SK-N-SH (cell line): Measurements from ENCODE around the gene KAT5.

Experiments
- CTCF ChIP-seq: fragments of 200-600 bp; sonication (generic); IDR thresholded peaks from 2 replicates; pipeline ENCODE4 v1.6.1; 2017; ENCODE audit warnings: antibody characterized with exemption, mild to moderate bottlenecking, moderate library complexity
- EP300 ChIP-seq, 2 experiments: IDR thresholded peaks; 2 replicates each; pipeline versions ENCODE4 v1.4.0 to v1.6.1; 2012; ENCODE audit warnings: borderline replicate concordance in 1 of 2, low read depth in 1 of 2, low read length in 1 of 2
- EZH2phosphoT487 ChIP-seq: fragments of 200-600 bp; sonication (generic); IDR thresholded peaks from 2 replicates; pipeline ENCODE4 v1.6.1; 2017; ENCODE audit warnings: low read depth, mixed run types, mild to moderate bottlenecking, antibody characterized with exemption, moderate library complexity, borderline replicate concordance
- FOXJ3 ChIP-seq: sonication (generic); formaldehyde crosslinking; IDR thresholded peaks from 2 replicates; pipeline ENCODE4 v1.5.1; 2020; ENCODE audit warnings: mild to moderate bottlenecking, missing genetic modification reagents
- FOXM1 ChIP-seq: IDR thresholded peaks from 2 replicates; pipeline ENCODE4 v1.4.0; 2012; ENCODE audit warnings: low read depth, mild to moderate bottlenecking
- GABPA ChIP-seq: IDR thresholded peaks from 2 replicates; pipeline ENCODE4 v1.4.0; 2012; ENCODE audit warnings: low read depth, mild to moderate bottlenecking
- NRF1 ChIP-seq: IDR thresholded peaks from 2 replicates; pipeline ENCODE4 v1.6.1; 2012; ENCODE audit warnings: low read depth, mild to moderate bottlenecking, low read length
- POLR2AphosphoS5 ChIP-seq: IDR thresholded peaks from 2 replicates; pipeline ENCODE4 v1.6.1; 2012; ENCODE audit warnings: low read depth, low read length
- TCF12 ChIP-seq: IDR thresholded peaks from 2 replicates; pipeline ENCODE4 v1.4.0; 2012
- TEAD4 ChIP-seq: IDR thresholded peaks from 2 replicates; pipeline ENCODE4 v1.4.0; 2012; ENCODE audit warnings: mild to moderate bottlenecking, borderline replicate concordance; ENCODE audit not compliant: insufficient read depth

- no peak for TF ChIP-seq CTCF
- no peak for TF ChIP-seq EP300 (IDR thresholded peaks at IDR 0.05; ENCODE audit: borderline replicate concordance in 1 of 2, low read depth in 1 of 2, low read length in 1 of 2)
- no peak for TF ChIP-seq POLR2AphosphoS5
- TF ChIP-seq EZH2phosphoT487 = no peak
- no peak for TF ChIP-seq NRF1
- no peak for TF ChIP-seq FOXM1
- TF ChIP-seq GABPA = no peak
- no peak for TF ChIP-seq TCF12
- TF ChIP-seq TEAD4 = no peak
- TF ChIP-seq FOXJ3 (CRISPR knock-in tag) = no peak
These were observed 13.8 kb upstream of the KAT5 start for GRCh38 chr11:65698205-65698604.
